PC-9 (cell line): Measurements from ENCODE around the gene PSMB1.

Source experiments
- EZH2 ChIP-seq: fragments of 200-600 bp; sonication (generic); IDR thresholded peaks from 2 replicates; pipeline ENCODE4 v1.8.0; 2017; ENCODE audit warnings: antibody characterized with exemption, low read depth
- TF ChIP-seq, protein P1 (sequence below): fragments of 200-600 bp; sonication (generic); conservative IDR thresholded peaks from 2 replicates; pipeline ENCODE4 v1.6.1; 2017; ENCODE audit warnings: mixed run types, antibody characterized with exemption, mild to moderate bottlenecking, moderate library complexity

DNA sequence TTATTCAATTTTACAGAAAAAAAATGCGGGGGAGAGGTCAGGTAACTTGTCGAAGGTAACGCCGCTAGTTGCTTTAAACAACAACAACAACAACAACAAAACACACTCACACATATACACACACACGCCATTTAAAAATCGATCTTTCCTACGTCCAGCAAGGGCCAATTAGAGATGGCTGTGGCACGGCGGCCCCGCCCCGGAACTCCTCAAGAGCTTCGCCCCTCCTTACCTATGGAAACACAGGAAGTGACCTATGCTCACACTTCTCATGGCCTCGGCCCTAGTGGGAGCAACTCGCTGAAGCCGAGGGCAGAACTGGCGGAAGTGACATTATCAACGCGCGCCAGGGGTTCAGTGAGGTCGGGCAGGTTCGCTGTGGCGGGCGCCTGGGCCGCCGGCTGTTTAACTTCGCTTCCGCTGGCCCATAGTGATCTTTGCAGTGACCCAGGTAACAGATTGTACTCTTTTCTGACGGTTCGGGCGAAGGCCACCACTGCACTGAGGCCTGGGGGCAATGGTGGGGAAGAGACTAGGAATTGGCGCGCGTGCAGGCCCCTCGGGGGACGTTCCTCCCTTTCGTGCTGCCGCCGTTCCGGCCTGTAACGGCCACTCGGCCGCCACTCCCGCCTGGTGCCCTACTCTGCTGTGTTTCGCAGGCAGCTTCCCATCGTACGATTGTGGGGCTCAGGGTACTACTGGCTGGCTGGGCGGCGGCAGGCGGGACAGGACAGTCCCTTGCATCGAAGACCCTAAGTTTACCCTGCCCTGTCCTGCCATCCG lies 1.1 kb upstream of the PSMB1 start, which contains the start of gene TBP:
- TF ChIP-seq, protein P1, sequence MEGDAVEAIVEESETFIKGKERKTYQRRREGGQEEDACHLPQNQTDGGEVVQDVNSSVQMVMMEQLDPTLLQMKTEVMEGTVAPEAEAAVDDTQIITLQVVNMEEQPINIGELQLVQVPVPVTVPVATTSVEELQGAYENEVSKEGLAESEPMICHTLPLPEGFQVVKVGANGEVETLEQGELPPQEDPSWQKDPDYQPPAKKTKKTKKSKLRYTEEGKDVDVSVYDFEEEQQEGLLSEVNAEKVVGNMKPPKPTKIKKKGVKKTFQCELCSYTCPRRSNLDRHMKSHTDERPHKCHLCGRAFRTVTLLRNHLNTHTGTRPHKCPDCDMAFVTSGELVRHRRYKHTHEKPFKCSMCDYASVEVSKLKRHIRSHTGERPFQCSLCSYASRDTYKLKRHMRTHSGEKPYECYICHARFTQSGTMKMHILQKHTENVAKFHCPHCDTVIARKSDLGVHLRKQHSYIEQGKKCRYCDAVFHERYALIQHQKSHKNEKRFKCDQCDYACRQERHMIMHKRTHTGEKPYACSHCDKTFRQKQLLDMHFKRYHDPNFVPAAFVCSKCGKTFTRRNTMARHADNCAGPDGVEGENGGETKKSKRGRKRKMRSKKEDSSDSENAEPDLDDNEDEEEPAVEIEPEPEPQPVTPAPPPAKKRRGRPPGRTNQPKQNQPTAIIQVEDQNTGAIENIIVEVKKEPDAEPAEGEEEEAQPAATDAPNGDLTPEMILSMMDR, result no peak
- no peak for TF ChIP-seq EZH2
